HEK293T (cell line): ENCODE data around the gene NCKIPSD.

Source experiments
- BHLHE40 ChIP-seq: fragments of 450-650 bp; IDR thresholded peaks from 2 replicates; pipeline ENCODE4 v1.6.1; 2016; ENCODE audit warnings: mild to moderate bottlenecking, moderate library complexity, borderline replicate concordance
- ELF4 ChIP-seq: fragments of 450-650 bp; IDR thresholded peaks from 2 replicates; pipeline ENCODE4 v1.6.1; 2017; ENCODE audit warnings: antibody characterized with exemption
- FOXK2 ChIP-seq: fragments of 450-650 bp; IDR thresholded peaks from 2 replicates; pipeline ENCODE4 v1.6.1; 2016; ENCODE audit warnings: mild to moderate bottlenecking
- FOXM1 ChIP-seq: fragments of 450-650 bp; IDR thresholded peaks from 2 replicates; pipeline ENCODE4 v1.6.1; 2017; ENCODE audit warnings: mild to moderate bottlenecking, borderline replicate concordance
- HDGF ChIP-seq: fragments of 450-650 bp; IDR thresholded peaks from 2 replicates; pipeline ENCODE4 v1.6.1; 2017; ENCODE audit warnings: antibody characterized with exemption, borderline replicate concordance
- L3MBTL2 ChIP-seq: fragments of 450-650 bp; conservative IDR thresholded peaks from 2 replicates; pipeline ENCODE4 v1.6.1; 2016; ENCODE audit warnings: mild to moderate bottlenecking
- LEF1 ChIP-seq: fragments of 450-650 bp; IDR thresholded peaks from 2 replicates; pipeline ENCODE4 v1.6.1; 2017; ENCODE audit warnings: mild to moderate bottlenecking, borderline replicate concordance
- SUZ12 ChIP-seq: fragments of 450-650 bp; IDR thresholded peaks from 2 replicates; pipeline ENCODE4 v1.6.1; 2016; ENCODE audit warnings: mild to moderate bottlenecking

- TF ChIP-seq ELF4 (no peak), SUZ12 (no peak), HDGF (no peak), BHLHE40 (no peak), FOXM1 (no peak), L3MBTL2 (no peak), FOXK2 (no peak), LEF1 (no peak)
These were observed 22.8 kb upstream of the NCKIPSD start for GRCh38 chr3:48708481-48708889.
